Measurements from ENCODE around the gene SMAD4. TPM values are rescaled to one million over a fixed set of nuclear protein-coding genes. Genes with fewer than 3 reads are reported as not detected.

SMAD4 gene
- total and polyA plus RNA-seq, 2 of the 8 experiments (the other 6 are each of a cell fraction or from before 2014, with no cell fraction given), result 86.5 to 139 TPM

DNA sequence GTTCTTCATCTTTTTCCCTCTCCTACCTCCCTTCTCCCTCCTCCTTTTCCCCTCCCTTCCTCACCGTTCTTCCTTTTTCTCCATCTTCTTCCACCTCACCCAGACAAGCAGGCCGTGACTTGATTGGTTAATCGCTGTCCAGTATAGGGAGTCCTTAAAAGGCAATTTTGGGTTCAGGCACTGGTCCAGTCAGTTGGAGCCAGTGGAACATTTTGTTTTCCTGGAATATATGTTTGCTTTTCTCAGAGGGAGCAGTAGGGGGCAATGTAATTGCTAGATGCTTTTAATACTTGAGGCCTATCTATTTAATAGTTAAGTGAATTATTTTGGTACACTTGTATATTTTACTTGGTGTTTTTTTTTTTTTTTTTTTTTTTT, 47.2 kb upstream of the SMAD4 start:
- Histone ChIP-seq H3K79me2 (ENCODE audit: control insufficient read depth in 1 of 2, insufficient read depth in 2 of 2, low read length in 2 of 2) (no peaks in the 10 kb centered on the region), H3K4me1 (replicated peaks in 1 of 4; ENCODE audit: control insufficient read depth in 3 of 4, insufficient read depth in 4 of 4, low read length in 3 of 4) (no peaks in the 10 kb centered on the region), H4K5ac (ENCODE audit: insufficient read length, low read depth, low read length) (no peak overlapping the region), H3K18ac (ENCODE audit: extremely low read depth, low read length) (no peak overlapping the region), H3K23me2 (ENCODE audit: low read depth, low read length) (no peaks in the 10 kb centered on the region), H3K27me3 (replicated peaks in 1 of 4; ENCODE audit: control insufficient read depth in 3 of 4, extremely low read depth in 1 of 4, insufficient read depth in 3 of 4, low read length in 3 of 4) (no peaks in the 10 kb centered on the region), H3K79me1 (ENCODE audit: low read depth, low read length) (no peaks in the 10 kb centered on the region), H3K56ac (replicated peaks; ENCODE audit: insufficient read length, low read depth, low read length) (no peak overlapping the region), H4K91ac (replicated peaks; ENCODE audit: insufficient read length, low read length) (no peak overlapping the region), H3K27ac (ENCODE audit: low read depth, low read length) (no peak overlapping the region), H2AFZ (ENCODE audit: low read length) (no peak overlapping the region), H3K14ac (ENCODE audit: insufficient read length) (no peak overlapping the region), H2BK20ac (ENCODE audit: low read length) (no peak overlapping the region), H4K8ac (ENCODE audit: extremely low read depth, insufficient read depth, low read length) (no peak overlapping the region), H4K20me1 (replicated peaks in 1 of 2; ENCODE audit: control insufficient read depth in 1 of 2, insufficient read depth in 2 of 2, low read length in 2 of 2) (no peaks in the 10 kb centered on the region), H3K23ac (ENCODE audit: insufficient read length) (no peak overlapping the region), H3K9me3 (ENCODE audit: insufficient read depth in 2 of 2, low read depth in 1 of 2, low read length in 1 of 2) (0 out of 4 replicates have a peak, but pooled peaks cover 2 to 4% of the 10 kb centered on the region in 2 experiments), H2BK15ac (ENCODE audit: low read length) (no peak overlapping the region), H2BK12ac (ENCODE audit: low read depth, low read length) (no peak overlapping the region), H3K4me3 (ENCODE audit: extremely low read depth in 1 of 4, insufficient read depth in 2 of 4, low read depth in 3 of 4, low read length in 4 of 4) (no peak overlapping the region), H3K9ac (replicated peaks in 1 of 4; ENCODE audit: extremely low read depth in 1 of 4, low read depth in 3 of 4, low read length in 3 of 4) (no peak overlapping the region), H2AK5ac (ENCODE audit: low read depth, low read length) (no peak overlapping the region), H3K36me3 (ENCODE audit: control insufficient read depth in 2 of 4, insufficient read depth in 4 of 4, low read length in 3 of 4) (peaks cover 0 to 3% (median 1%) of the 10 kb centered on the region in 4 experiments; a peak in 1 of 8 replicates), H3K4me2 (ENCODE audit: insufficient read depth in 1 of 2, low read depth in 2 of 2, low read length in 2 of 2) (no peak overlapping the region), H2BK120ac (replicated peaks; ENCODE audit: low read depth, low read length) (no peak overlapping the region), H3K4ac (replicated peaks; ENCODE audit: insufficient read length, low read depth, low read length) (no peak overlapping the region), H2BK5ac (ENCODE audit: low read depth, low read length) (no peak overlapping the region)
- DNase-seq (ENCODE audit: low read depth in 1 of 2, low spot score in 2 of 2) (no peak), FAIRE-seq (no peak)
- WGBS, 2 experiments (ENCODE audit: extremely low coverage in 1 of 2, insufficient coverage in 1 of 2, insufficient read length in 1 of 2, insufficient replicate concordance in 2 of 2, low coverage in 1 of 2, low lambda C conversion rate in 2 of 2, missing lambda C conversion rate in 1 of 2), result 93 to 100% methylated on average over 1 to 3 of the region's 3 CpGs
- peak; percentile 55; the same call in 1 of the 2 replicates for TF ChIP-seq SRF (IDR thresholded peaks at IDR 0.05; ENCODE audit: low read depth, low read length)
- TF ChIP-seq, protein P1, sequence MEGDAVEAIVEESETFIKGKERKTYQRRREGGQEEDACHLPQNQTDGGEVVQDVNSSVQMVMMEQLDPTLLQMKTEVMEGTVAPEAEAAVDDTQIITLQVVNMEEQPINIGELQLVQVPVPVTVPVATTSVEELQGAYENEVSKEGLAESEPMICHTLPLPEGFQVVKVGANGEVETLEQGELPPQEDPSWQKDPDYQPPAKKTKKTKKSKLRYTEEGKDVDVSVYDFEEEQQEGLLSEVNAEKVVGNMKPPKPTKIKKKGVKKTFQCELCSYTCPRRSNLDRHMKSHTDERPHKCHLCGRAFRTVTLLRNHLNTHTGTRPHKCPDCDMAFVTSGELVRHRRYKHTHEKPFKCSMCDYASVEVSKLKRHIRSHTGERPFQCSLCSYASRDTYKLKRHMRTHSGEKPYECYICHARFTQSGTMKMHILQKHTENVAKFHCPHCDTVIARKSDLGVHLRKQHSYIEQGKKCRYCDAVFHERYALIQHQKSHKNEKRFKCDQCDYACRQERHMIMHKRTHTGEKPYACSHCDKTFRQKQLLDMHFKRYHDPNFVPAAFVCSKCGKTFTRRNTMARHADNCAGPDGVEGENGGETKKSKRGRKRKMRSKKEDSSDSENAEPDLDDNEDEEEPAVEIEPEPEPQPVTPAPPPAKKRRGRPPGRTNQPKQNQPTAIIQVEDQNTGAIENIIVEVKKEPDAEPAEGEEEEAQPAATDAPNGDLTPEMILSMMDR (IDR thresholded peaks at IDR 0.05; ENCODE audit: control extremely low read depth in 1 of 3, insufficient read depth in 1 of 3, low read depth in 1 of 3, low read length in 3 of 3), result peak in 1 of 3 experiments; percentile 3; a peak in 1 of 4 replicates
- TF ChIP-seq POLR2AphosphoS5 (IDR thresholded peaks at IDR 0.05; ENCODE audit: low read depth, low read length), result no peak
- POLR2A ChIA-PET (ENCODE audit: partially characterized antibody), result interaction anchor here (1.0 kb wide), 1 partner anchor 47 kb away, joined by 3 read pairs; the partner anchor contains the start of gene SMAD4
- CTCF ChIA-PET (ENCODE audit: partially characterized antibody), result interaction anchor here (0.6 to 1.2 kb wide), 2 partner anchors 9 to 24 kb away, joined by 3 to 4 read pairs; no protein-coding TSS in a partner anchor

All from H1 (cell line).